GM18526 (cell line): ENCODE measurements around the gene NYNRIN.
A peak's percentile ranks its signal among the peaks of the same experiment; 100 is the strongest.

ENCODE experiments used
- POLR2A ChIP-seq: IDR thresholded peaks from 3 replicates; pipeline ENCODE4 v1.6.1; 2011; ENCODE audit not compliant: insufficient read length; ENCODE audit errors: extremely low read depth

Gene NYNRIN

GRCh38 chr14:24439830-24440605 is 41.2 kb downstream of the NYNRIN start:
- TF ChIP-seq POLR2A = no peak

DNA sequence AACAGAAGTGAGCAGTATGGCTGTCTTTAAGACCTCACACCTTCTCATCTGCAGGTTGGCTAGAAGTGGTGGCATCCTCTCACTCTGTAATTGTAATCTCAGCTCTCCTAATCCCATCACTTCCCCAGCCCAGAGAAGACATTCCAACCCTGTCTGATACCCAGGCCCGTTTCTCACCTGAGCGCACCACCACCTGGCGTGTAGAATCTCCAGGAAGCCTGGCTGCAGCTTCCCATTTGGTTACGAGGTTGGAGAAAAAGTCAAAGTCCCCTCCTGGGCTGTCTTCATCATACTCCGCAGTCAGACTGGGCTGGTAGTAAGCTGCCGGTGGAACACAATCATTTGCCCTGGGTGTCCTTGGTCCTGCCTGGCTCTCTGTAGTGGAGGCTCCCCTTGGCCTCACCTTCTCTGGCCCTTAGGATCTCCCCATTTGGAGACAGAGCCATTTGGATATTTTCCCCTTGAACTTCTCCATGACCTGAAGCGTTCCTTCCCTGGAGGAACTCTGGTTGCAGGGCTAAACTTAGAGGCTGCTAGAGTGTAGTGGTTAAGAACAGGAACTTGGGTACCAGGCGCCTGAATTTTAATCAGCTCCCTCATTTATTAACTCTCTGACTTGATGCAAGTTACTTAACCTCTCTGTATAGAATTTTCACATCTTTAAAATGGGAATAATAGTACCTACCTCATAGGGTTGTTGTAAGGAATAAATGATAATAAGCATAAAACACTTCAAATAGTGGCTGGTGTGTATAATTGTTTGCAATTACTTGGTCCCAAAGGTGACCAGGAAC is 42.0 kb downstream of the NYNRIN start:
- TF ChIP-seq POLR2A = no peak

- no peak for TF ChIP-seq POLR2A
These were observed 42.7 kb downstream of the NYNRIN start for GRCh38 chr14:24441485-24441884.

- TF ChIP-seq POLR2A = no peak
These were observed 43.1 kb downstream of the NYNRIN start for GRCh38 chr14:24441904-24442239.

GRCh38 chr14:24442240-24443052 is 43.6 kb downstream of the NYNRIN start, which contains the start of gene SDR39U1:
Gene SDR39U1 (minus strand): TSS chr14:24442776. CDS start chr14:24442769, 7 bp downstream.
- peak; percentile 75 for TF ChIP-seq POLR2A

- TF ChIP-seq POLR2A = no peak
These were observed 44.4 kb downstream of the NYNRIN start for GRCh38 chr14:24443053-24443665.

DNA sequence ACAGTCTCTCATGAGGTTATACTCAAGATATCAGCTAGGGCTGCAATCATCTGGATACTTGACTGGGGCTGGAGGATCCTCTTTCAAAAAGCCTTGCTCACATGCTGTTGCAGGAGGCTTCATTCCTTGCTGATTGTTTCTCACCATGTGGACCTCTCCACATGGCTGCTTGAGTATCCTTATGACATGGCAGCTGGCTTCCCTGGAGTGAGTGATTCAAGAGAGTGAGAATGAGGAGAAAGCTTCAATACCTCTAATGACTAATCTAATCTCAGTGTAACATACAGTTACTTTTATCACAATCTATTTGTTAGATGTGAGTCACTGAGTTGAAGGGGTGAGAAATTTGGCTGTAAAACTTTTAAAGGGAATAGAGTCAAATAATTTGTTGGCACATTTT is 58.2 kb downstream of the NYNRIN start:
- TF ChIP-seq POLR2A = no peak

- no peak for TF ChIP-seq POLR2A
These were observed 59.9 kb downstream of the NYNRIN start for GRCh38 chr14:24458736-24459135.

- no peak for TF ChIP-seq POLR2A
These were observed 60.5 kb downstream of the NYNRIN start for GRCh38 chr14:24459331-24459730.

GRCh38 chr14:24461336-24461735 is 62.5 kb downstream of the NYNRIN start:
- no peak for TF ChIP-seq POLR2A

DNA sequence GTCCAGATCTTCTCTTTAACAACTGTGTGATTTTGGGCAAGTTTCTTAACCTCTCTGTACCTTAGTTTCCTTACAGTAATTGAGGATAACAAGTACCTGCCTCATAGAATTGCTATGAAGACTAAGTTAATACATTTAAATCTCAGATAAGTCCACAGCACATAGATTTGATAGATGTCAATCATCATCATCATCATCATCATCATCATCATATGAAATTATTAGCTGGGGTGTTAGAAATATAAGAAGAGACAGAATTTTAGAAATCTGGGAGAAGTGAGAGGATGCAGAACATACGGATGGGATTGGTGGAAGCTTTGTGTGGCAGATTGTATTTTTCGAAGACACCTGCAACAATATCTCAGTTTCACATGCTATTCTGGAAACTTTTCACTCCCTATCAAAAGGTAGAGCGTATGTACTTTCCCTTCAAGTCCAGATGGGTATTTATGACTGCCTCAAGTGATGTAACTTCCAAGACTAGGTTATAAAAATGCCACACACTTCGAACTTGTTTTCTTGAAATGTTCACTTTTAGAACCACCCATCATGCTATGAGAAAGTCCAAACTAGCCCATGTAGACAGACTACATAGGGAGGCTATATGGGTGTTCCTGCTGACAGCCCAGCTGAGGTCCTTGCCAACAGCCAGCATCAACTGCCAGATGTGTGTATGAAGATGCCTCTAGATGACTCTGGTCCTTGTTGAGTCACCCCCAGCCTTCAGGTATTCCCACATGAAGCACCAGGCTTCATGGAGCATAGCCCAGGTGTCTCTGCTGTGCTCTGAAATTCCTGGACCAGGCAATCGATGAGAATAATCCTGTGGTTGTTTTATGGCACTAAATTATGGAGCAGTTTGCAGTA is 64.4 kb downstream of the NYNRIN start:
- no peak for TF ChIP-seq POLR2A

GRCh38 chr14:24463884-24464785 is 65.3 kb downstream of the NYNRIN start:
- TF ChIP-seq POLR2A = no peak

GRCh38 chr14:24465368-24465767 is 66.6 kb downstream of the NYNRIN start:
- no peak for TF ChIP-seq POLR2A
